Amygdala (tissue), 56 donors: ENCODE measurements around the gene CCDC160.
"Not testable (repeated sequence)": the region's sequence is repeated elsewhere in the genome, so short reads cannot be mapped to it uniquely, and the experiment has no call there.

Source experiments
- DNase-seq, 56 donors: peaks; one replicate each; lab custom pipeline; 2025; lab: John Stamatoyannopoulos, UW

CCDC160 gene

GRCh38 chrX:134236626-134237614, at the start of gene CCDC160:
Gene CCDC160, plus strand, starts transcription at chrX:134237182. Its CDS starts 7,619 bp downstream, at chrX:134244801.
- peak in 47 of 56 donors; percentile 0 to 77 (median 26) for DNase-seq

GRCh38 chrX:134191281-134191680, 45.7 kb upstream of the CCDC160 start:
- DNase-seq, result no peak

DNA sequence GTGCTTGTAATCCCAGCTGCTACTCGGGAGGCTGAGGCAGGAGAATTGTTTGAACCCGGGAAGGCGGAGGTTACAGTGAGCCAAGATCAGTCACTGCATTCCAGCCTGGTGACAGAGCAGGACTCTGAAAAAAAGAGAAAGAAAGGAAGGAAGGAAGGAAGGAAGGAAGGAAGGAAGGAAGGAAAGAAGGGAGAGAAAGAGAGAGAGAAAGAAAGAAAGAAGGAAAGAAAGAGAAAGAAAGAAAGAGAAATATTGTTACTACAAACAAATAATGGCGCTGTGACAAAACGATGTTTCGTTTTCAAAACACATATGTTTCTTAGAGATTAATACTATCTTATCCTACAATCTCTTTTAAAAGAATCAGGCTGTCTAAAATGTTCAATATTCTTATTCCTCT, 42.1 kb upstream of the CCDC160 start:
- no peak for DNase-seq

DNA sequence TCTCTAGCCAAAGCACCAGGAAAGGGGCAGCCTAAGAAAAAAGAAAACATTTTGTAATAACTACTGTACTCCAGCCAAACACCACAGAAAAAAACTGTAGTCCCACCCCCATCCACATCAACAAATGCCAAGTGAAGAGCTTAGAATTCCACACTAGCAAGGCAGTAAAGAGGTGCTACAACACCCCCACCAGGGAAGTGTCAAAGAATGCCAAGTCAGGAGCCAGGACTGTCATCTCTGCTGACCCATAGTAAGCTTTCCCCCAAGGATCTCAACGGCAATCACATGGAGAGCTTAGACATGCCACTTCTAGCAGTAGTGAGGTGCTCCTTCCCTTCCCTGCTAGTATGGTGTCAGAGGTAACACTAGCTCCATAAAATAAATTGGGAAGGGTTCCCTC, 34.4 kb upstream of the CCDC160 start:
- no peak for DNase-seq

GRCh38 chrX:134206221-134206620, 30.8 kb upstream of the CCDC160 start:
- no peak for DNase-seq

- no peak for DNase-seq
Observed at GRCh38 chrX:134210465-134210864, 26.5 kb upstream of the CCDC160 start.

- no peak for DNase-seq
Observed at GRCh38 chrX:134235236-134235635, 1.7 kb upstream of the CCDC160 start.

GRCh38 chrX:134238144-134238543, 1.2 kb downstream of the CCDC160 start:
- DNase-seq, result not testable (repeated sequence)

DNA sequence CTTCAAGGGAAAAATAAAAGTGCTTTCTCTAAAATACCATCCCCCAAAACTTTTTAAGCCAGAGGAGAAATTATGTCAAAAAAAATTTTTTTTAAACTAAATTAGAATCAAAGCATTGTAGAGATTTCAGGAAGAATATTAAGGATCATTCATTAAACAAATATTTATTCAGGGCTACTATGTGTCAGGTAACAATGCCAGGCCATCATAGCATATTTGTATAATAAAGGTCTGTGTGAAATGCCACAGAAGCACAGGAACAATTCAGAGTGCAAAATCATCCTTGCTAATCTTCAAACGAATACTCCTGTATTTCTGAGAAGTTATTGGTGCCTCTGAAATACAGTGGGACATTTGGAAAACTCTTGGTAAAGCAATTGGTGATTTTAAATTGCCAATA, 2.0 kb downstream of the CCDC160 start:
- no peak for DNase-seq

DNA sequence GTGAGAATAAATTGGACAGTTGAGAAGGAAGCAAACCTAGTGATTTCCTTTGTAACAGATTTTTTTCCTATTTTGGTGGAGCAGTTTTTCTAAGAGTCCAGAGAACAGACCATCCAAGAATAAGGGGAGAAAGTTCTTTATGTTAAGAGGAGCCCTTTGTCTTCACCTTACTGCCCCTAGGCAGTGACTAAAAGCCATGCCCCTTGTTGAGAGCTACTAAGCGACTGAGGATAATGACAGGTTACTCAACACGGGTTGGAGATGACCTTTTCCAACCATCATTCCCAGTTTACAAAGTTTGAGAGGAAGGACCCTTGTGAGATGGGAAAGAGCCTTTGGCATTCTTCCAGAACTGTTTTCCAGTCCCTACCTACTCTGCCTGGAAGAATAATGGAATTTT, 3.2 kb downstream of the CCDC160 start:
- DNase-seq, result no peak

- DNase-seq, result no peak
Observed at GRCh38 chrX:134241960-134242619, 5.1 kb downstream of the CCDC160 start.

GRCh38 chrX:134244043-134244442, 7.1 kb downstream of the CCDC160 start:
- DNase-seq, result no peak

- DNase-seq, result peak in 7 of 56 donors; percentile 0 to 19 (median 3)
Observed at GRCh38 chrX:134246282-134246681, 9.3 kb downstream of the CCDC160 start.

DNA sequence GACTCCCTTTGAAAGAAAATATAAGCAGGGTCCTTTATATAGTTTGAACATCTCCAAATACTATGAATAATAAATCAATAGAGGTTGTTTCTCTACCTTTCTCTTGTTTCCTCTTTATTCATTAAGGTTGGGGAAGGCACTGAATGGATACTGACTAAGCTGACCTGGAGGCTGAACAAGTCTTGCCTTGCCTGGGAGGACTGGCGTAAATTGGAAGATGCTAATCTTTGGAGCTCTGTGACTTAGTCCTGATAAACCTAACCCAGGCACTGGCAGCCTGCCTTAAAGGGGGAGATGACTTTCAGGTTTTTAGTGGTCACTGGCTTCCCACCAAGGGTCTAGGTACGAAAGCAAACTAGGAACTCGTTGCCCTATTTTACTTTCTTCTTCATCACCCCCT, 10.5 kb downstream of the CCDC160 start:
- DNase-seq, result no peak

DNA sequence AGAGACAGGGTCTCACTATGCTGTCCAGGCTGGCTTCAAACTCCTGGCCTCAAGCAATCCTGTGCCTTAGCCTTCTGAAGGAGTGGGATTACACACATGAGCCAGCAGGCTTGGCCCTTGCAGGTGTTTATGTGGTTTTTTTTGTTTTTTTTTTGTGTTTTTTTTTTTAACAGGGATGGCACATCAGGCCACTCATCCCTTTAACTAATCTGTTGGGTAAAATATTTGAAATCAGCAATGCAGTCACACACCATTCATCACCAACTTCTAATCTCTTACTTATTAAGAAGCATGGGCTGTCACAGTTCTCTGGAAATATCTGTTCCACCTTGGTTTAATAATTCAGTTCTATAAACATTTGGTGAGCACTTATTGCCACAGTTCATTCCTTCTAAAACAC, 12.3 kb downstream of the CCDC160 start:
- no peak for DNase-seq

DNA sequence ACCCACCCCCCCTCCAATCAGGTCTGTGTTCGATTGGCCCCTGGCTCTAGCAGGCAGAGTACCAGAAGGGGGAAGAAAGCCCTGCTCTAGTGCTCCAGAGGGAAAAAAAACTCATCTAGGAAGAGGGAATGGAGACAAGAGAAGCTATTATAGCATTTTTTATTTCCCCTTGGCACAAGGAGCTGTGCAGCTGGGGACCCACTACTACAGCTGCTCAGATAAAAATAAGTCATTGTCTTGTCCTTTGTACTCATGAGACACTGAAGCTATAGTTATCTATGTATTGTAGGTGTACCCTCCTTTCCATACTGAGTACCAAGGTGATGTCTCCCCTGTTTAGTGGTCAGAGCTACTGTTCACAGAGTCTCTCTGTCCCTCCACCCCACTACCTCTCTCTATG, 14.3 kb downstream of the CCDC160 start:
- DNase-seq, result peak in 13 of 56 donors; percentile 0 to 46 (median 9)

- no peak for DNase-seq
Observed at GRCh38 chrX:134254511-134254910, 17.5 kb downstream of the CCDC160 start.

DNA sequence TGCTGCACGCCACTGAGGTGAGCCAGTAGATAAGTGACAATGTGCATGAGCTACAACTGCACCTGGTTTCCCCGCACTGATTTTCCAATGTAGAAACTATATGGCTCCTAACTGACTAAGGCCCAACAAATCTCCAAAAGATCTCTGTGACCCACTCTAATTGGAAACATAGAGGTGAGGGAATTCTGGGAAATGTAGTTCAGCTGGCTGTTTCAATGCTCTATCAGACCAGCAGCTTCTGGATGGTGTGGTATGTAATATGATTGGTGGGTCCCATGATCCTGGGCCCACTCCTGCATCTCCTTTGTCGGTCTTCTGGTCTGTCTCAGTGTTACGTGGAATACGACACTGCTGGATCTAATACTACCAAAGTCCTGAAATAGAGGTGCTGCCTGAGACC, 18.6 kb downstream of the CCDC160 start:
- DNase-seq, result no peak

GRCh38 chrX:134256684-134257083, 19.7 kb downstream of the CCDC160 start:
- DNase-seq, result no peak

DNA sequence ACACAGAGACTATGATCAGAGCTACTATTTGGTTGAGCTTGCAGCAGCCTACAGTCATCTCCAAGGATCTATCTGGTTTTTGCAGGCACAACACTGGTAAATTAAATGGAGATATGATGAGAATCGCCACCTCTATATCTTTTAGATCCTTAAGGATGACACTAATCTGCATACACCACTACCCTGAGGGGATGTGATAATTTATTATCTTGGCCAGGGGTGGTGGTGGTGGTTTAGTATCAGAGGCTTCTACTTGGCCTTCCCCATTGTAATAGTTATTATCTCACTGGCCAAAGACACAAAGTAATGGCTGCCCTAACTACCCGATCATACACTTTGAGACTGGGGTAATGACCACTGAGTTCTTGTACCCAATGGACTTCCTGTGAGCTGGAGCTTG, 21.2 kb downstream of the CCDC160 start:
- no peak for DNase-seq

DNA sequence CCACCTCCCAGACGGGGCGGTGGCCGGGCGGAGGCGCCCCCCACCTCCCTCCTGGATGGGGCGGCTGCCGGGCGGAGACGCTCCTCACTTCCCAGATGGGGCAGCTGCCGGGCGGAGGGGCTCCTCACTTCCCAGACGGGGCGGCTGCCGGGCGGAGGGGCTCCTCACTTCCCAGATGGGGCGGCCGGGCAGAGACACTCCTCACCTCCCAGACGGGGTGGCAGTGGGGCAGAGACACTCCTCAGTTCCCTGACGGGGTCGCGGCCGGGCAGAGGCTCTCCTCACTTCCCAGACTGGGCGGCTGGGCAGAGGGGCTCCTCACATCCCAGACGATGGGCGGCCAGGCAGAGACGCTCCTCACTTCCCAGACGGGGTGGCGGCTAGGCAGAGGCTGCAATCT, 49.0 kb downstream of the CCDC160 start:
- DNase-seq, result not testable (repeated sequence)

GRCh38 chrX:134287346-134287745, 50.4 kb downstream of the CCDC160 start:
- no peak for DNase-seq
